PFSK-1 (cell line): ENCODE data around the gene NSDHL.

ENCODE experiments used
- FOXP2 ChIP-seq: optimal IDR thresholded peaks from 2 replicates; pipeline ENCODE3; 2011; ENCODE audit warnings: borderline replicate concordance, control low read depth, inconsistent platforms; ENCODE audit not compliant: insufficient read depth; ENCODE audit errors: extremely low read length, extremely low read depth
- POLR2AphosphoS5 ChIP-seq: IDR thresholded peaks from 2 replicates; pipeline ENCODE4 v1.6.1; 2012; ENCODE audit warnings: low read depth, mild to moderate bottlenecking, control low read depth, low read length, moderate library complexity
- SIN3A ChIP-seq: IDR thresholded peaks from 2 replicates; pipeline ENCODE4 v1.6.1; 2012; ENCODE audit warnings: mild to moderate bottlenecking, low read length, moderate library complexity, borderline replicate concordance; ENCODE audit not compliant: insufficient read depth
- TAF1 ChIP-seq: IDR thresholded peaks from 2 replicates; pipeline ENCODE4 v1.6.1; 2012; ENCODE audit warnings: low read length, control low read depth, borderline replicate concordance; ENCODE audit not compliant: insufficient read depth
- TF ChIP-seq, protein P1 (sequence below), 2 experiments: IDR thresholded peaks; 2 replicates each; pipeline versions ENCODE4 v1.6.1 to v1.8.0; 2011 to 2012; ENCODE audit warnings: low read depth in 2 of 2, low read length in 2 of 2, control low read depth in 1 of 2, inconsistent platforms in 1 of 2, mild to moderate bottlenecking in 1 of 2, moderate library complexity in 1 of 2; ENCODE audit not compliant: insufficient read depth in 1 of 2

The NSDHL gene

DNA sequence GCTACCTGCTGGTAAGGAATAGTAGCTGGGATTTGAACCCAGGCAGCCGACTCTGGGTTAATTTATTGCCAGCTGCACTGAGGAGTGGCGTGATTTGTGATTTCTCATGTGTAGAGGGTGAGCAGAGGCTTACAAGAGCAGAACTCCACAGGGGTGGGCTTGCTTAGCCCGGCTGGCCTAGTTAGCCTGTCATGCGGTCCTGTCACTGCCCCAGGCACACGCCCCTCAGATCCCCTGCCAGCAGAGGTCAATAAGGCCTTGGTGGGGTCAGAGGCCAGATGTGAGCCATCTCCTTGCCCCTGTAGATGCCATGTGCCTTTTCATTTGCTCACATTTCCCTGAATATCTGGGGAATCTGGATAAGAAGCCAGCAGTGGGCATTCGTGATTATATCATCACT is 13.4 kb downstream of the NSDHL start:
- TF ChIP-seq FOXP2, result no peak
- TF ChIP-seq, protein P1, sequence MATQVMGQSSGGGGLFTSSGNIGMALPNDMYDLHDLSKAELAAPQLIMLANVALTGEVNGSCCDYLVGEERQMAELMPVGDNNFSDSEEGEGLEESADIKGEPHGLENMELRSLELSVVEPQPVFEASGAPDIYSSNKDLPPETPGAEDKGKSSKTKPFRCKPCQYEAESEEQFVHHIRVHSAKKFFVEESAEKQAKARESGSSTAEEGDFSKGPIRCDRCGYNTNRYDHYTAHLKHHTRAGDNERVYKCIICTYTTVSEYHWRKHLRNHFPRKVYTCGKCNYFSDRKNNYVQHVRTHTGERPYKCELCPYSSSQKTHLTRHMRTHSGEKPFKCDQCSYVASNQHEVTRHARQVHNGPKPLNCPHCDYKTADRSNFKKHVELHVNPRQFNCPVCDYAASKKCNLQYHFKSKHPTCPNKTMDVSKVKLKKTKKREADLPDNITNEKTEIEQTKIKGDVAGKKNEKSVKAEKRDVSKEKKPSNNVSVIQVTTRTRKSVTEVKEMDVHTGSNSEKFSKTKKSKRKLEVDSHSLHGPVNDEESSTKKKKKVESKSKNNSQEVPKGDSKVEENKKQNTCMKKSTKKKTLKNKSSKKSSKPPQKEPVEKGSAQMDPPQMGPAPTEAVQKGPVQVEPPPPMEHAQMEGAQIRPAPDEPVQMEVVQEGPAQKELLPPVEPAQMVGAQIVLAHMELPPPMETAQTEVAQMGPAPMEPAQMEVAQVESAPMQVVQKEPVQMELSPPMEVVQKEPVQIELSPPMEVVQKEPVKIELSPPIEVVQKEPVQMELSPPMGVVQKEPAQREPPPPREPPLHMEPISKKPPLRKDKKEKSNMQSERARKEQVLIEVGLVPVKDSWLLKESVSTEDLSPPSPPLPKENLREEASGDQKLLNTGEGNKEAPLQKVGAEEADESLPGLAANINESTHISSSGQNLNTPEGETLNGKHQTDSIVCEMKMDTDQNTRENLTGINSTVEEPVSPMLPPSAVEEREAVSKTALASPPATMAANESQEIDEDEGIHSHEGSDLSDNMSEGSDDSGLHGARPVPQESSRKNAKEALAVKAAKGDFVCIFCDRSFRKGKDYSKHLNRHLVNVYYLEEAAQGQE (IDR thresholded peaks at IDR 0.05; ENCODE audit: insufficient read depth in 1 of 2, low read depth in 2 of 2, low read length in 2 of 2), result no peak
- TF ChIP-seq SIN3A, result no peak
- TF ChIP-seq POLR2AphosphoS5, result no peak
- no peak for TF ChIP-seq TAF1

DNA sequence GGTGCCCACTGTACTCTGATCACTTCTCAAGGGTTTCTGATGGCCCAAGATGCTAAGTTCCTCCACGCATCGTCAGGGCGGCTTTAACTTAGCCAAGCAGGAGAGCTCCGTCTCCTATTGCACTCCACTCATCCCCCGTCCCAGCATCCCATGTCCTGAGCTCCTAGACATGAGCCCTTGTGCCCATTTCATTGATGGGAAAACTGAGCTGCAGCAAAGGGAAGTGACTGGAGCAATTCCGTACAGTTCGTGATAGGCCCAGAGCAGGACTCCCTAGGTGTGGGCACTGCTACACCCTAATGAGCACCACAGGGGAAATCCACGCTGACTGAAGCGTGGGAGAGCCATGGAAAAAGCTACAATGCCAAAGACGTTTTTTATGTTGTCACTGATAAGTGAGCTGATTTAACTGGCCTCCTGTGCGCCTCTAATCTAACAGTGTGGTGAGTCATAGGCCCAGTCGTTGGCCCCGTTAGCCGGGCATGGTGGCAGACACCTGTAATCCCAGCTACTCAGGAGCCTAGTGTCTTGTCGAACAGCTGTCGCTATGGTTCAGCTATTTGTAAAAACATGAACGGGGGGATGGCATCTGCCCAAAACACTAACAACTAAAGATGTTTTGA is 14.9 kb downstream of the NSDHL start:
- TF ChIP-seq SIN3A (no peak), FOXP2 (no peak), POLR2AphosphoS5 (no peak), TAF1 (no peak)
- TF ChIP-seq, protein P1 (IDR thresholded peaks at IDR 0.05; ENCODE audit: insufficient read depth in 1 of 2, low read depth in 2 of 2, low read length in 2 of 2), result no peak

DNA sequence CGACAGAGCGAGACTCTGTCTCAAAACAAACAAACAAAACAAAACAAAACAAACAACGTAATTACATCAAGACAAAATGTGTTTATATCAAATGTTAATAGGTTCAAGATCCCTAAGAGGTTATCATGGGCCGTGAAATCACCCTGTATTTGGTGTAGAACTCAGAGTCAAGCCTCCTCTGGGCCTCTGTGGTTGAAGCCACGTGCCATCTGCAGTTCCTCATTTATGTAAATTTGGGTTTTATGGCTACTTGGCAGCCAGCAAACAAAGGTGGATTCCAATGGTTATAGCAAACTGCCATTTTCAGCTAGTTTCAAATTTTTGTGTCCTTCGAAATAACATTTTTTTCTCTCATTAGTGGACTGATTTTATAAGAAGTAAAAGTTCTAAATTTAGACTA is 16.4 kb downstream of the NSDHL start:
- TF ChIP-seq, protein P1 (IDR thresholded peaks at IDR 0.05; ENCODE audit: insufficient read depth in 1 of 2, low read depth in 2 of 2, low read length in 2 of 2), result no peak
- no peak for TF ChIP-seq FOXP2
- TF ChIP-seq POLR2AphosphoS5, result no peak
- no peak for TF ChIP-seq SIN3A

DNA sequence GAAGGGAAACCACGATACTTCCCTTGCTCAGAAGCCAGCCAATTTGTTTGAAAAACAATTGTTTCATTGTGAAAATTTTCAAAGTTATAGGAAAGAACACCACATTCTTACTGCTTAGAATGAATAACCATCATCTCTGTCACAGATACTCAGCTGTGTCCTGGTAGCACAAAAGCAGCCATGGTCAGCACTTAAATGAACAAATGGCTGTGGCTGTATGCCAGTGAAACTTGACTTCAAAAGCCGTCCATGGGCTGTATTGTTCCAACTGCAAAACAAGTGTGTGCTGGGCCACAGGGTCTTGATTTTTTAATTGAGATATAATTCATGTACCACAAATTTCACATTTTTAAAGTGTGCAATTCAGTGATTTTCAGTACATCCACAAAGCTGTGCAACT is 19.6 kb downstream of the NSDHL start:
- TF ChIP-seq, protein P1 (IDR thresholded peaks at IDR 0.05; ENCODE audit: insufficient read depth in 1 of 2, low read depth in 2 of 2, low read length in 2 of 2), result no peak
- TF ChIP-seq SIN3A (no peak), FOXP2 (no peak), POLR2AphosphoS5 (no peak), TAF1 (no peak)

DNA sequence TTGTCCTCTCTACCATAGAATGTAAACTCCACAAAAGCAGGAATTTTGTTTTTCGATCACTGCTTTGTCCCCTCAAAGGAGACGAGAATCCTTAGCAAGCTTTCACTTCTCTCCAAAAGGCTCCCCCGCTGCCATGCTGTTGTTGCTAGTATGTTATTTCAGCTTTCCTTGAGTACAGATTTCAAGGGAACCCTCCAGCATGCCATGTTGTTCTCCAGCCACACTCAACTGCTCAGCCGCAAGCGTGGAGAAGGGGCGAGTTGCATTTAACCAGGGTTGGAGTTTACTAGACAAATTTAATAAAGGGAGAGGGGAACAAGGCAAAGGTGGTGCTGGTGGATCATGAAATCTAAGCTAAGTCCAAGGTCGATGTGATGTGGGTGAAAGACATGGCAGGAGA is 23.1 kb downstream of the NSDHL start:
- no peak for TF ChIP-seq FOXP2
- TF ChIP-seq POLR2AphosphoS5, result no peak
- TF ChIP-seq SIN3A, result no peak
- TF ChIP-seq, protein P1 (IDR thresholded peaks at IDR 0.05; ENCODE audit: insufficient read depth in 1 of 2, low read depth in 2 of 2, low read length in 2 of 2), result no peak
- no peak for TF ChIP-seq TAF1
